Pancreas (tissue), 10 donors: ENCODE measurements around the gene SKIC8. TPM values are rescaled to one million over a fixed set of nuclear protein-coding genes. Genes with fewer than 3 reads are reported as not detected.

Source experiments
- ATAC-seq, 4 donors: fragments of 200-7000 bp; cut with Tn5 transposase; one replicate each; pipeline versions ENCODE4 v1.8.0 to v1.9.1; 2020; ENCODE audit warnings: mild to moderate bottlenecking in 4 of 4, moderate library complexity in 4 of 4
- DNase-seq, 6 donors: peaks; one replicate each; pipeline ENCODE4 v3.0.0-alpha.2; 2020
- FAIRE-seq: peaks from 2 replicates; lab custom pipeline; 2012; peaks lifted over from hg19 to GRCh38; lab: Jason Lieb, UNC
- H3K27ac ChIP-seq, 4 donors: fragments of 200-600 bp; sonication (generic); 1 replicate in 3 of 4; 2 replicates in 1 of 4; pipeline versions ENCODE4 v1.5.0 to v1.8.0; 2020
- H3K27me3 ChIP-seq, 4 donors: fragments of 200-600 bp; one replicate each; pipeline ENCODE4 v1.8.0; 2021
- H3K36me3 ChIP-seq, 3 donors: fragments of 200-600 bp; sonication (generic) in 1 of 3; one replicate each; pipeline versions ENCODE4 v1.5.0 to v1.8.0; 2020 to 2021
- H3K4me1 ChIP-seq, 3 donors: fragments of 200-600 bp; one replicate each; pipeline ENCODE4 v1.8.0; 2021
- H3K4me3 ChIP-seq, 4 donors: fragments of 200-600 bp; sonication (generic) in 2 of 4; one replicate each; pipeline versions ENCODE4 v1.5.0 to v1.8.0; 2020 to 2021
- H3K9me3 ChIP-seq, 4 donors: fragments of 200-600 bp; one replicate each; pipeline ENCODE4 v1.8.0; 2021
- WGBS, 2 donors: extraction: QIAGEN DNeasy Blood & Tissue Kit; methylation state at CpG; one replicate each; pipeline ENCODE4 v1.1.7; 2013; 5-methylcytosine and 5-hydroxymethylcytosine counted together
- intact Hi-C, 3 donors: fragments of 100-400 bp; cut with DNase I; formaldehyde crosslinking; loops; one replicate each; pipeline versions ENCODE4 v1.11.1 to v1.14.2; 2022
- polyA plus RNA-seq, 2 donors: library from polyadenylated mRNA; stranded (reverse); fragments of 200-250 nt; gene quantifications; one replicate each; pipeline ENCODE4 v1.2.3, GENCODE V29; 2013
- total RNA-seq, 6 donors: library from RNA; stranded (reverse); fragmentation: NEBNext Ultra II Directional in 4 of 6; extraction: Animal tissue kit (Norgen Biotek cat#: 25700) in 4 of 6; gene quantifications; one replicate each; pipeline versions ENCODE4 v1.2.1 to v1.2.4, GENCODE V29; 2021 to 2023
- TF ChIP-seq, protein P1 (sequence below), 4 donors: fragments of 200-600 bp; sonication (generic) in 3 of 4; IDR thresholded peaks; one replicate each; pipeline versions ENCODE4 v1.5.0 to v1.8.0; 2021; ENCODE audit warnings: antibody characterized with exemption in 4 of 4
- donor health status: healthy with polysubstance abuse.
- donor health status: DM: no; HTN: no; CAD: no; lungs with moderate emphysema.
- donor health status: DM: no; HTN: no; CAD: no.
- donor health status: control.
- donor health status: control.
- donor health status: Bipolar disorder and iron deficiency.
- donor health status: DM: yes; HTN: yes; CAD: no.
- donor health status: DM: no; HTN: no; CAD: no.
- donor health status: DM: no; HTN: no; CAD: no.
- donor health status: DM: yes; HTN: yes; CAD: no.

SKIC8 gene
- total and polyA plus RNA-seq, 8 donors, result 17.2 to 44.6 (median 21.2) TPM

DNA sequence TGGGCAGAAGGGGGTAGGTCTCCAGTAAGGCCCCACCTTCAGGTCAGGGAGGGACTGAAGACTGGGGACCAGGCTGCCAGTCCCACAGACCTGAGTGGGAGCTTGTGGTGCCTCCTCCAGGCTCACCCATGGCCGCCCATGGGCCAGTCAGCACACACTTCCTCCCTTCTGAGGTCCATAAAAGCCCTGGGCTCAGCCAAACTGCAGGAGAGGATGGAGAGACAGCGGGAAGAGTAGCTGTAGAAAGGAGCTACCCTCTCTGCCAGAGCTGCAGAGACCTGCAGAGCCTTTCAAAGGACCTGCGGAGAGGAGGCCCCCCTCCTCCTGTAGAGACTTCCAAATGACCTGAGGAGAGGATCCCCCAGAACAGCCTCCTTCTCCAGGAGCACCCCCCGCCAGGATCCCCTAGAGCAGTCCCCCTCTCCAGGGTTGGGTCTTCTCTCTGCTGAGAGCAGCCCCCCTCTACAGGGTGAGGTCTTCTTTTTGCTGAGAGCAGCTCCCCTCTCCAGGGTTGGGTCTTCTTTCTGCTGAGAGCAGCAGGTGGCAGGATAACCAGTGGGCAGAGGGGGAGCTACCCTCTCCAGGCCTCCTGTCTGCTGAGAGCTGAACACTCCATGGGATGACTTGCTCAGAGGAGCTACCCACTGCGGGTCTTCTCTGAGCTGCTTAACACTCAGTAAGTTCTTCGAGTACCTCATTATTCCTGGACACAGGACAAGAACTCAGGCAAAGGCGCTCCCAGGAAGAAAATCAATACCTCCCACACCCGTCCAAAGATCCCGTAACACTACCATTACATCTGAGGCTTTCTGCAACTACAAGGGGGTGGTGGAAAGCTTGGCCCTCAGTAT is 5.0 kb upstream of the SKIC8 start:
- H3K27me3 ChIP-seq, result peaks cover 0 to 6% (median 0%) of the 10 kb centered on the region in 4 donors
- no peaks in the 10 kb centered on the region for H3K36me3 ChIP-seq
- H3K4me1 ChIP-seq, result no peaks in the 10 kb centered on the region
- WGBS, 2 donors, result 51 to 55% methylated on average over 9 of the region's 9 CpGs
- intact Hi-C loops, result loop anchor here (10.0 kb wide), 2 partner anchors 120 to 170 kb away; no protein-coding TSS in a partner anchor
- TF ChIP-seq, protein P1, sequence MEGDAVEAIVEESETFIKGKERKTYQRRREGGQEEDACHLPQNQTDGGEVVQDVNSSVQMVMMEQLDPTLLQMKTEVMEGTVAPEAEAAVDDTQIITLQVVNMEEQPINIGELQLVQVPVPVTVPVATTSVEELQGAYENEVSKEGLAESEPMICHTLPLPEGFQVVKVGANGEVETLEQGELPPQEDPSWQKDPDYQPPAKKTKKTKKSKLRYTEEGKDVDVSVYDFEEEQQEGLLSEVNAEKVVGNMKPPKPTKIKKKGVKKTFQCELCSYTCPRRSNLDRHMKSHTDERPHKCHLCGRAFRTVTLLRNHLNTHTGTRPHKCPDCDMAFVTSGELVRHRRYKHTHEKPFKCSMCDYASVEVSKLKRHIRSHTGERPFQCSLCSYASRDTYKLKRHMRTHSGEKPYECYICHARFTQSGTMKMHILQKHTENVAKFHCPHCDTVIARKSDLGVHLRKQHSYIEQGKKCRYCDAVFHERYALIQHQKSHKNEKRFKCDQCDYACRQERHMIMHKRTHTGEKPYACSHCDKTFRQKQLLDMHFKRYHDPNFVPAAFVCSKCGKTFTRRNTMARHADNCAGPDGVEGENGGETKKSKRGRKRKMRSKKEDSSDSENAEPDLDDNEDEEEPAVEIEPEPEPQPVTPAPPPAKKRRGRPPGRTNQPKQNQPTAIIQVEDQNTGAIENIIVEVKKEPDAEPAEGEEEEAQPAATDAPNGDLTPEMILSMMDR (IDR thresholded peaks at IDR 0.05), result no peak
- H3K4me3 ChIP-seq, result no peak overlapping the region
- no peak for ATAC-seq
- no peaks in the 10 kb centered on the region for H3K9me3 ChIP-seq
- no peak for FAIRE-seq
- no peak for DNase-seq
- no peak overlapping the region for H3K27ac ChIP-seq

DNA sequence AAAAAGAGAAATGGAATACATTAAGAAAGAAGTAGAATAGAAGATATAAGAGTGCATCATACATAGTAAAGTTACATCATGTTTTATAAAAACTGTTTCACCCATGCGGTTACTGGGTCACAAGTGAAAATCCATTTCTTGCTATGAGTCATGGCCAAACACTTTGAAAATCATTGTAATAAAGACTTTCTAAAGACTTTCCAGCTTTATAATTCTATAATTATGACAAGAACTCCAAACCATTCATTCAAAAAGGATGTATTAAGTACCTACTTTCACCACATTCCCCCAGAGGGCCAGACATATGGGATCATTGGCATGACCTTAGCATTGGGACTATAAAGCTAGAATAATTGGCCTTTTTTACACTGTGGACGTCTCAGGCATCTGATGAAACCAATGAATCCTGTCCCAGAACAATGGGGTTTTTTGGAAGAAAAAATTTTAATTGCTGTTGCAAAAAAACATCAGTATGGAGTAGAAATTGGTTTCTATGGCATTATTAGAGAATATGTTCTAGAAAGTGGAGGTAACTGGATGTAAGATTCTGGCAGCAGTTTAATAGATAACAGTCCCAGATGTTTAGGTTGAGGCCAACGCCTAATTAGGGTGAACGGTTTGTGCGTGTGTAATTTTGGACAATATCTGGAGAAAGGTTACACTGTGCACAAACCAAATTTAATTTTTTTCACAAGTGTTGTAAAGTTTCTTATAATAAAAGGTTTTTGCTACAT is 3.3 kb upstream of the SKIC8 start:
- Histone ChIP-seq H3K36me3 (no peaks in the 10 kb centered on the region), H3K27ac (no peak overlapping the region), H3K9me3 (no peaks in the 10 kb centered on the region), H3K4me3 (no peak overlapping the region), H3K27me3 (peaks cover 0 to 6% (median 0%) of the 10 kb centered on the region in 4 donors), H3K4me1 (peaks cover 0 to 7% (median 0%) of the 10 kb centered on the region in 3 donors)
- TF ChIP-seq, protein P1 (IDR thresholded peaks at IDR 0.05), result no peak
- no peak for FAIRE-seq
- DNase-seq, result no peak
- 67 to 76% methylated on average over 5 of the region's 5 CpGs for WGBS, 2 donors
- ATAC-seq, result no peak
- intact Hi-C loops, result loop anchor here (10.0 kb wide), 2 partner anchors 122 to 172 kb away; no protein-coding TSS in a partner anchor

GRCh38 chr15:78301828-78302227 is 2.4 kb upstream of the SKIC8 start:
- Histone ChIP-seq H3K4me3 (no peak overlapping the region), H3K9me3 (no peaks in the 10 kb centered on the region), H3K27me3 (peaks cover 0 to 6% (median 0%) of the 10 kb centered on the region in 4 donors), H3K36me3 (no peaks in the 10 kb centered on the region), H3K27ac (no peak overlapping the region), H3K4me1 (peaks cover 0 to 7% (median 0%) of the 10 kb centered on the region in 3 donors)
- WGBS, 2 donors, result 27 to 33% methylated on average over 3 of the region's 3 CpGs
- TF ChIP-seq, protein P1 (IDR thresholded peaks at IDR 0.05), result no peak
- no peak for ATAC-seq
- FAIRE-seq, result no peak
- no peak for DNase-seq
- intact Hi-C loops, result loop anchor here (10.0 kb wide), 2 partner anchors 123 to 173 kb away; no protein-coding TSS in a partner anchor

- intact Hi-C loops, result loop anchor here (10.0 kb wide), 2 partner anchors 123 to 173 kb away; no protein-coding TSS in a partner anchor
- H3K4me3 ChIP-seq, result no peak overlapping the region
- FAIRE-seq, result no peak
- ATAC-seq, result no peak
- TF ChIP-seq, protein P1 (IDR thresholded peaks at IDR 0.05), result no peak
- no peaks in the 10 kb centered on the region for H3K9me3 ChIP-seq
- no peaks in the 10 kb centered on the region for H3K36me3 ChIP-seq
- peaks cover 0 to 6% (median 0%) of the 10 kb centered on the region in 4 donors for H3K27me3 ChIP-seq
- DNase-seq, result no peak
- peaks cover 0 to 7% (median 0%) of the 10 kb centered on the region in 3 donors for H3K4me1 ChIP-seq
- no peak overlapping the region for H3K27ac ChIP-seq
Observed at GRCh38 chr15:78301326-78301725, 1.9 kb upstream of the SKIC8 start.
